Left ventricle myocardium inferior (tissue), 1 donor: ENCODE results near the gene SPATA2. TPM values are rescaled to one million over a fixed set of nuclear protein-coding genes. Genes with fewer than 3 reads are reported as not detected.

Experiments
- DNase-seq: peaks from one replicate; pipeline ENCODE4 v3.0.0-alpha.2; 2020
- H3K27ac ChIP-seq: fragments of 200-600 bp; replicated peaks from 2 replicates; pipeline ENCODE4 v1.8.0; 2021
- H3K27me3 ChIP-seq: fragments of 200-600 bp; 2 replicates; pipeline ENCODE4 v1.8.0; 2021; ENCODE audit warnings: low read depth
- H3K36me3 ChIP-seq: fragments of 200-600 bp; 2 replicates; pipeline ENCODE4 v1.8.0; 2021
- H3K4me1 ChIP-seq: fragments of 200-600 bp; 2 replicates; pipeline ENCODE4 v1.8.0; 2021
- H3K4me3 ChIP-seq: fragments of 200-600 bp; 2 replicates; pipeline ENCODE4 v1.8.0; 2021; ENCODE audit warnings: mild to moderate bottlenecking, moderate library complexity
- H3K9me3 ChIP-seq: fragments of 200-600 bp; replicated peaks from 2 replicates; pipeline ENCODE4 v1.8.0; 2021
- CTCF ChIP-seq: fragments of 200-600 bp; IDR thresholded peaks from 2 replicates; pipeline ENCODE4 v1.8.0; 2021; ENCODE audit warnings: antibody characterized with exemption, mild to moderate bottlenecking, borderline replicate concordance
- intact Hi-C: fragments of 100-400 bp; cut with micrococcal nuclease; formaldehyde crosslinking; loops from one replicate; pipeline ENCODE4 v1.11.0; 2022
- total RNA-seq: library from RNA; stranded (reverse); fragmentation: NEBNext Ultra II Directional; extraction: Animal tissue kit (Norgen Biotek cat#: 25700); gene quantifications from one replicate; pipeline ENCODE4 v1.2.1, GENCODE V29; 2021
- donor health status: DM: no; HTN: yes; CAD: no; lungs with severe emphysema.

Gene SPATA2
- total RNA-seq, 1 donor from 2014 or later = 7.6 TPM

GRCh38 chr20:49890471-49891361, 24.6 kb downstream of the SPATA2 start:
- H3K36me3 ChIP-seq = peaks cover 6% of the 10 kb centered on the region
- H3K27ac ChIP-seq = peak overlapping the region; percentile 36
- H3K9me3 ChIP-seq = no peaks in the 10 kb centered on the region
- peaks cover 80% of the 10 kb centered on the region for H3K4me1 ChIP-seq
- DNase-seq = peak; percentile 28
- intact Hi-C loops = no loop called here
- no peak overlapping the region for H3K4me3 ChIP-seq
- no peaks in the 10 kb centered on the region for H3K27me3 ChIP-seq
- TF ChIP-seq CTCF = no peak

GRCh38 chr20:49889935-49890333, 25.4 kb downstream of the SPATA2 start:
- H3K4me1 ChIP-seq = peaks cover 80% of the 10 kb centered on the region

GRCh38 chr20:49889001-49889934, 26.1 kb downstream of the SPATA2 start:
- Histone ChIP-seq H3K4me3 (no peak overlapping the region), H3K4me1 (peaks cover 78% of the 10 kb centered on the region), H3K27ac (peak overlapping the region; percentile 73), H3K27me3 (no peaks in the 10 kb centered on the region), H3K36me3 (peaks cover 20% of the 10 kb centered on the region), H3K9me3 (no peaks in the 10 kb centered on the region)
- no peak for DNase-seq
- intact Hi-C loops = no loop called here
- no peak for TF ChIP-seq CTCF

More at GRCh38 chr20:49889935-49890333, 25.4 kb downstream of the SPATA2 start:
- peak; percentile 18 for TF ChIP-seq CTCF
- Histone ChIP-seq H3K9me3 (no peaks in the 10 kb centered on the region), H3K27ac (peak overlapping the region; percentile 73), H3K36me3 (peaks cover 14% of the 10 kb centered on the region), H3K27me3 (no peaks in the 10 kb centered on the region), H3K4me3 (no peak overlapping the region)
- intact Hi-C loops = no loop called here
- DNase-seq = no peak

- H3K4me3 ChIP-seq = no peak overlapping the region
- TF ChIP-seq CTCF = peak; percentile 81
- H3K27me3 ChIP-seq = no peaks in the 10 kb centered on the region
- H3K27ac ChIP-seq = peak overlapping the region; percentile 73
- intact Hi-C loops = no loop called here
- H3K4me1 ChIP-seq = peaks cover 69% of the 10 kb centered on the region
- no peaks in the 10 kb centered on the region for H3K9me3 ChIP-seq
- H3K36me3 ChIP-seq = peaks cover 26% of the 10 kb centered on the region
- no peak for DNase-seq
Measured at GRCh38 chr20:49888212-49889000, 26.9 kb downstream of the SPATA2 start.
